Lung (tissue), 12 donors: ENCODE measurements around the gene CLIC1. TPM values are rescaled to one million over a fixed set of nuclear protein-coding genes. Genes with fewer than 3 reads are reported as not detected.

Experiments used
- ATAC-seq: fragments of 200-7000 bp; cut with Tn5 transposase; one replicate; pipeline ENCODE4 v1.9.1; 2020; ENCODE audit warnings: moderate number of reproducible peaks; ENCODE audit not compliant: insufficient read depth, low FRiP score
- DNase-seq, 3 donors: peaks; one replicate each; pipeline ENCODE4 v3.0.0-alpha.2; 2013 to 2017
- H3K27ac ChIP-seq, 2 donors: one replicate each; pipeline ENCODE4 v1.5.1; 2013; ENCODE audit warnings: mild to moderate bottlenecking in 2 of 2, moderate library complexity in 2 of 2, control low read depth in 1 of 2, inconsistent platforms in 1 of 2, low read depth in 1 of 2, low read length in 1 of 2
- H3K27me3 ChIP-seq, 3 donors: one replicate each; pipeline ENCODE4 v1.5.1; 2013; ENCODE audit warnings: low read length in 2 of 3; ENCODE audit not compliant: control insufficient read depth in 3 of 3, insufficient read depth in 3 of 3
- H3K36me3 ChIP-seq, 4 donors: one replicate each; pipeline ENCODE4 v1.5.1; 2013; ENCODE audit warnings: low read length in 4 of 4, mild to moderate bottlenecking in 1 of 4, moderate library complexity in 1 of 4; ENCODE audit not compliant: control insufficient read depth in 4 of 4, insufficient read depth in 4 of 4
- H3K4me1 ChIP-seq, 5 donors: one replicate each; pipeline ENCODE4 v1.5.1; 2013; ENCODE audit warnings: low read length in 5 of 5, mild to moderate bottlenecking in 2 of 5, moderate library complexity in 1 of 5; ENCODE audit not compliant: control insufficient read depth in 5 of 5, insufficient read depth in 5 of 5
- H3K4me3 ChIP-seq: one replicate; pipeline ENCODE4 v1.5.1; 2013; ENCODE audit warnings: mild to moderate bottlenecking, control low read depth, moderate library complexity
- H3K9ac ChIP-seq, 2 donors: one replicate each; pipeline ENCODE4 v1.5.1; 2013; ENCODE audit warnings: low read length in 2 of 2, control low read depth in 1 of 2; ENCODE audit not compliant: insufficient read depth in 1 of 2
- H3K9me3 ChIP-seq, 4 donors: one replicate each; pipeline ENCODE4 v1.5.1; 2013; ENCODE audit warnings: low read length in 3 of 4, mild to moderate bottlenecking in 1 of 4, moderate library complexity in 1 of 4; ENCODE audit not compliant: control insufficient read depth in 4 of 4, insufficient read depth in 3 of 4
- CTCF ChIP-seq: IDR thresholded peaks from 2 replicates; pipeline ENCODE4 v1.5.1; 2012; ENCODE audit warnings: mild to moderate bottlenecking; ENCODE audit errors: control extremely low read depth, extremely low read depth
- WGBS, 2 donors: extraction: QIAGEN DNeasy Blood & Tissue Kit; methylation state at CpG; one replicate each; pipeline ENCODE4 v1.1.7; 2013; 5-methylcytosine and 5-hydroxymethylcytosine counted together
- polyA plus RNA-seq, 2 donors: library from polyadenylated mRNA; stranded (reverse); fragments of 200-250 nt; gene quantifications; one replicate each; pipeline ENCODE4 v1.2.1, GENCODE V29; 2013
- total RNA-seq, 2 donors: library from RNA; depleted of rRNA in 1 of 2; stranded (reverse); fragments of >200 nt in 1 of 2; gene quantifications; one replicate each; pipeline ENCODE4 v1.2.1, GENCODE V29; 2014 to 2021
- donor health status: control.
- donor health status: control.
- donor health status: Bipolar disorder and iron deficiency.
- donor health status: healthy.
- donor health status: DM: yes; HTN: yes; CAD: no.

CLIC1 gene
- total and polyA plus RNA-seq, 4 donors = 231 to 763 (median 378) TPM

GRCh38 chr6:31740397-31741223, 4.3 kb upstream of the CLIC1 start:
- 7 to 13% methylated on average over 29 of the region's 29 CpGs for WGBS, 2 donors
- Histone ChIP-seq H3K9me3 (no peaks in the 10 kb centered on the region), H3K4me3 (peak overlapping the region; percentile 74), H3K27me3 (no peaks in the 10 kb centered on the region), H3K9ac (no peak overlapping the region), H3K4me1 (peaks cover 0 to 36% (median 17%) of the 10 kb centered on the region in 5 donors), H3K27ac (peak overlapping the region in 1 of 2 donors; percentile 91), H3K36me3 (peaks cover 0 to 4% (median 0%) of the 10 kb centered on the region in 4 donors)
- no peak for DNase-seq
- no peak for TF ChIP-seq CTCF
- peak; percentile 8 for ATAC-seq

- 0% methylated on average over 58 of the region's 58 CpGs for WGBS, 2 donors
- peak within 1 kb of the TSS in 1 of 2 donors; percentile 93 for H3K27ac ChIP-seq
- H3K4me3 ChIP-seq = peak within 1 kb of the TSS; percentile 74
- H3K9ac ChIP-seq = peak within 1 kb of the TSS in 1 of 2 donors; percentile 70
- DNase-seq (peak; percentile 99 to 100 (median 100)), ATAC-seq (peak; percentile 92)
- H3K9me3 ChIP-seq = no peaks in the 10 kb centered on the region
- no peak for TF ChIP-seq CTCF
- no peaks in the 10 kb centered on the region for H3K27me3 ChIP-seq
- H3K4me1 ChIP-seq = peaks cover 0 to 38% (median 17%) of the 10 kb centered on the region in 5 donors
- peaks cover 0 to 4% (median 0%) of the 10 kb centered on the region in 4 donors for H3K36me3 ChIP-seq
Measured at GRCh38 chr6:31739639-31740396, 3.5 kb upstream of the CLIC1 start, which contains the start of gene MSH5. MSH5 (plus strand) TSS chr6:31740005; CDS start chr6:31740467, 462 bp downstream.

- Histone ChIP-seq H3K9ac (peak overlapping the region; percentile 20 to 78), H3K27me3 (no peaks in the 10 kb centered on the region), H3K9me3 (no peaks in the 10 kb centered on the region), H3K36me3 (peaks cover 4 to 14% (median 8%) of the 10 kb centered on the region in 4 donors), H3K27ac (peak overlapping the region in 1 of 2 donors; percentile 93), H3K4me3 (no peak overlapping the region), H3K4me1 (peaks cover 0 to 45% (median 17%) of the 10 kb centered on the region in 5 donors)
- DNase-seq = peak; percentile 75 to 92 (median 81)
- TF ChIP-seq CTCF = peak; percentile 11
- ATAC-seq = no peak
- 4 to 9% methylated on average over 6 of the region's 6 CpGs for WGBS, 2 donors
Measured at GRCh38 chr6:31737991-31738979, 2.0 kb upstream of the CLIC1 start.
